ENCODE data around the gene SLCO2A1.

- TF ChIP-seq CTCF (IDR thresholded peaks at IDR 0.05) (no peak), POLR2A (IDR thresholded peaks at IDR 0.05) (no peak)
Measured at GRCh38 chr3:134055661-134056060, 25.9 kb upstream of the SLCO2A1 start.

Measured in testis (tissue), 2 donors.